Fibroblast of lung (primary cell): ENCODE data around the gene CLMN. TPM values are rescaled to one million over a fixed set of nuclear protein-coding genes. Genes with fewer than 3 reads are reported as not detected.
"Not testable (repeated sequence)": the region's sequence is repeated elsewhere in the genome, so short reads cannot be mapped to it uniquely, and the experiment has no call there.

Experiments used
- DNase-seq, 2 donors: peaks; one replicate each; pipeline versions ENCODE4 v3.0.0 to v3.0.0-alpha.2; 2010; ENCODE audit warnings: low read depth in 2 of 2
- H2AFZ ChIP-seq: 2 replicates; pipeline ENCODE4 v1.5.1; 2012; ENCODE audit warnings: low read length, control low read depth, inconsistent platforms
- H3K27ac ChIP-seq: 2 replicates; pipeline ENCODE4 v1.5.1; 2011; ENCODE audit warnings: low read length, control low read depth; ENCODE audit not compliant: insufficient read depth
- H3K27me3 ChIP-seq: 2 replicates; pipeline ENCODE4 v1.5.1; 2011; ENCODE audit warnings: mild to moderate bottlenecking, low read length; ENCODE audit not compliant: control insufficient read depth, insufficient read depth
- H3K36me3 ChIP-seq: 2 replicates; pipeline ENCODE4 v1.5.1; 2011; ENCODE audit warnings: low read length; ENCODE audit not compliant: control insufficient read depth, insufficient read depth
- H3K4me1 ChIP-seq: 2 replicates; pipeline ENCODE4 v1.5.1; 2011; ENCODE audit warnings: low read length; ENCODE audit not compliant: control insufficient read depth, insufficient read depth; ENCODE audit errors: extremely low read depth
- H3K4me2 ChIP-seq: 2 replicates; pipeline ENCODE4 v1.5.1; 2011; ENCODE audit warnings: low read length, control low read depth; ENCODE audit not compliant: insufficient read depth; ENCODE audit errors: extremely low read depth
- H3K4me3 ChIP-seq, 4 experiments: fragments of 200-600 bp in 1 of 4; sonication (generic) in 1 of 4; replicated peaks in 1 of 4; 2 replicates each; pipeline ENCODE4 v1.5.1; 2011 to 2016; ENCODE audit warnings: low read length in 4 of 4, low read depth in 3 of 4, mild to moderate bottlenecking in 3 of 4, control low read depth in 2 of 4, inconsistent platforms in 1 of 4, mixed read lengths in 1 of 4; ENCODE audit not compliant: insufficient read depth in 1 of 4; ENCODE audit errors: control extremely low read depth in 1 of 4
- H3K79me2 ChIP-seq: 2 replicates; pipeline ENCODE4 v1.5.1; 2012; ENCODE audit warnings: mild to moderate bottlenecking, low read length, inconsistent platforms; ENCODE audit not compliant: control insufficient read depth, insufficient read depth
- H3K9ac ChIP-seq: 2 replicates; pipeline ENCODE4 v1.5.1; 2011; ENCODE audit warnings: mild to moderate bottlenecking, low read length, control low read depth; ENCODE audit not compliant: insufficient read depth
- H3K9me3 ChIP-seq: 2 replicates; pipeline ENCODE4 v1.5.1; 2012; ENCODE audit warnings: low read depth, low read length; ENCODE audit not compliant: control insufficient read depth, insufficient read depth
- H4K20me1 ChIP-seq: 2 replicates; pipeline ENCODE4 v1.5.1; 2011; ENCODE audit warnings: low read length; ENCODE audit not compliant: control insufficient read depth, insufficient read depth; ENCODE audit errors: extremely low read depth
- CTCF ChIP-seq, 2 donors: IDR thresholded peaks in 1 of 2; conservative IDR thresholded peaks in 1 of 2; 1 replicate in 1 of 2; 2 replicates in 1 of 2; pipeline ENCODE4 v1.5.1; 2011 to 2012; ENCODE audit warnings: low read length in 2 of 2, control low read depth in 1 of 2, inconsistent platforms in 1 of 2, low read depth in 1 of 2, mild to moderate bottlenecking in 1 of 2
- EZH2 ChIP-seq: IDR thresholded peaks from 2 replicates; pipeline ENCODE4 v1.5.1; 2012; ENCODE audit warnings: low read length, control low read depth, mild to moderate bottlenecking; ENCODE audit errors: missing control alignments
- polyA plus RNA-seq, 2 donors: library from polyadenylated mRNA; depleted of rRNA in 1 of 2; stranded (reverse) in 1 of 2; unstranded in 1 of 2; fragments of >200 nt; gene quantifications; 2 replicates each; pipeline ENCODE4 v1.2.1, GENCODE V29; 2011 to 2012; ENCODE audit warnings: missing spikeins in 1 of 2
- total RNA-seq: library from RNA; depleted of rRNA; stranded (reverse); fragments of >200 nt; gene quantifications from 2 replicates; pipeline ENCODE4 v1.2.1, GENCODE V29; 2014

The CLMN gene
- total and polyA plus RNA-seq, 2 donors (not counting 1 experiment from before 2014, with no cell fraction given): 0.83 to 2.7 TPM

DNA sequence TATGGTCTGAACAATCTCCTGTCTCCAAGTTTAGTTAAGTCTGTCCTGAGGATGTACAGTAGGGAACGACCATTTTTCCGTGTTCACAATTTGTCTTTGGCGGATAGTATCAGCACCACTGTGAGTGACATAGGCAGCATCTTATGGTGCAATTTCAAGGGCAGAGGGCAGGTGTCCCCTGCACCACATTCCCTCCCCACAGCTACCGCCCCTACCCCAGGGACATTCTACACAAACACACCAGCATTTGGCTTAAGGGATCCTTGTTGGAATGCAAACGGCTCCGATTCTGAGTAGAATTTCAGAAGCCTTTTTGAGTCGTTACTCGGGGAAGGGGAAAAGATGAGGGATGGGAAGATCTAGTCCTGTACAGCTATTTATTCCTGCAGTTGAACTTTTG lies 137.3 kb downstream of the CLMN start:
- no peak for DNase-seq
- H2AFZ ChIP-seq: no peak overlapping the region
- no peak overlapping the region for H3K27ac ChIP-seq
- no peaks in the 10 kb centered on the region for H4K20me1 ChIP-seq
- peaks cover under 1% of the 10 kb centered on the region for H3K27me3 ChIP-seq
- no peaks in the 10 kb centered on the region for H3K79me2 ChIP-seq
- no peak overlapping the region for H3K4me2 ChIP-seq
- no peak overlapping the region for H3K4me3 ChIP-seq
- peaks cover 2% of the 10 kb centered on the region for H3K4me1 ChIP-seq
- H3K36me3 ChIP-seq: no peaks in the 10 kb centered on the region
- no peak overlapping the region for H3K9ac ChIP-seq
- no peaks in the 10 kb centered on the region for H3K9me3 ChIP-seq
- no peak for TF ChIP-seq EZH2
- no peak for TF ChIP-seq CTCF (conservative IDR thresholded peaks at IDR 0.05 in 1 of 2, IDR thresholded peaks at IDR 0.05 in 1 of 2; ENCODE audit: low read depth in 1 of 2, low read length in 2 of 2)

DNA sequence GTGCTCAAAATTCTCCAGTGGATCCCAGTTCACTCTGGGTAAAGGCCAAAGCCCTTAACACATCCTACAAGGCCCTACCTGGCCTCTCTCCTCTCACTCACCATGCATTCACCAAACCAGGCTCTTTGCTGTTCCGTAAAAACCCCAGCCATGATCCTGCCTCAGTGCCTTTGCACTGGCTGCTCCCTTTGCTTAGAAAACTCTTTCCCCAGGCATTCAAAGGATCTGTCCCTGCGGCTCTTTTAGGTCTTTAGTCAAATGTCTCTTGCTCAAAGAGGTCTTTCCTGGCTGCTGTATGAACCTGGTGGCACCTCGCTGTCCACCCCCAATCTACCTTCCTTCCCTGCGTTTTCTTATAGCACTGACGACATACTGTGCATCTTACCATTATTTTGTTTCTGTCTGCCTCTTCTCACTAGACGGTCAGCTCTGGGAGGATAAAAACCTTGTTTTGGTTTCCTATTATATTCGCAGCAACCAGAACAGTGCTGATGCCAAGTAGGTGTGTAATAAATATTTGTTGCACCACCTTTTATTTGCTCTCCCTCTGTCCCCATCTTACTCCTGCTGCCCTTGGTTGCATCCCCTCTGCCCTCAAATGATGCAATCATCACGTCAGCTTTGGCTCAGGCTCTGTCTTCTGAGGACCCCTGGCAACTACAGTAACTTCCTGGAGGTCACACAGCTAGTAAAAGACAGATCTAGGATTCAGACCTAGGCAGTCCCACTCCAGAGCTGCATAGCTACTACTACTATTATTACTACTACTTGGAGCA lies 138.6 kb downstream of the CLMN start:
- no peaks in the 10 kb centered on the region for H3K27me3 ChIP-seq
- no peak overlapping the region for H3K27ac ChIP-seq
- DNase-seq: no peak
- H3K9ac ChIP-seq: no peak overlapping the region
- H3K36me3 ChIP-seq: no peaks in the 10 kb centered on the region
- no peak overlapping the region for H3K4me3 ChIP-seq
- H3K9me3 ChIP-seq: no peaks in the 10 kb centered on the region
- no peaks in the 10 kb centered on the region for H4K20me1 ChIP-seq
- no peak overlapping the region for H2AFZ ChIP-seq
- H3K4me2 ChIP-seq: no peak overlapping the region
- no peaks in the 10 kb centered on the region for H3K79me2 ChIP-seq
- TF ChIP-seq EZH2: no peak
- TF ChIP-seq CTCF (conservative IDR thresholded peaks at IDR 0.05 in 1 of 2, IDR thresholded peaks at IDR 0.05 in 1 of 2; ENCODE audit: low read depth in 1 of 2, low read length in 2 of 2): no peak
- H3K4me1 ChIP-seq: peaks cover 2% of the 10 kb centered on the region

- DNase-seq, H4K20me1 ChIP-seq, H3K27ac ChIP-seq, H3K9ac ChIP-seq, H2AFZ ChIP-seq, H3K27me3 ChIP-seq, H3K9me3 ChIP-seq, H3K4me3 ChIP-seq, H3K4me2 ChIP-seq, H3K4me1 ChIP-seq, H3K36me3 ChIP-seq, H3K79me2 ChIP-seq: not testable (repeated sequence)
Measured at GRCh38 chr14:95175670-95176069, 144.0 kb downstream of the CLMN start.
